WERI-Rb-1 (cell line): ENCODE results near the gene FADS6.

Experiments used
- DNase-seq: peaks from one replicate; pipeline ENCODE4 v3.0.0-alpha.2; 2020
- H3K27ac ChIP-seq: fragments of 250-450 bp; sonication (Bioruptor Pico); 2 replicates; pipeline ENCODE4 v1.5.1; 2020; ENCODE audit warnings: mild to moderate bottlenecking, moderate library complexity
- H3K27me3 ChIP-seq: fragments of 250-450 bp; sonication (Bioruptor Pico); 2 replicates; pipeline ENCODE4 v1.5.1; 2021; ENCODE audit warnings: mild to moderate bottlenecking, low read depth, moderate library complexity; ENCODE audit not compliant: insufficient read depth, severe bottlenecking
- H3K36me3 ChIP-seq: fragments of 250-450 bp; sonication (Bioruptor Pico); 2 replicates; pipeline ENCODE4 v1.5.1; 2020; ENCODE audit warnings: mild to moderate bottlenecking, moderate library complexity
- H3K4me3 ChIP-seq: 2 replicates; pipeline ENCODE4 v1.5.1; 2011; ENCODE audit warnings: low read depth, mild to moderate bottlenecking, control low read depth, low read length
- H3K9me3 ChIP-seq: fragments of 250-450 bp; sonication (Bioruptor Pico); 2 replicates; pipeline ENCODE4 v1.5.1; 2021; ENCODE audit warnings: mild to moderate bottlenecking, moderate library complexity; ENCODE audit not compliant: severe bottlenecking
- TF ChIP-seq, protein P1 (sequence below): IDR thresholded peaks from 2 replicates; pipeline ENCODE4 v1.5.1; 2011; ENCODE audit warnings: low read depth, mild to moderate bottlenecking, control low read depth, inconsistent platforms, low read length

FADS6 gene

DNA sequence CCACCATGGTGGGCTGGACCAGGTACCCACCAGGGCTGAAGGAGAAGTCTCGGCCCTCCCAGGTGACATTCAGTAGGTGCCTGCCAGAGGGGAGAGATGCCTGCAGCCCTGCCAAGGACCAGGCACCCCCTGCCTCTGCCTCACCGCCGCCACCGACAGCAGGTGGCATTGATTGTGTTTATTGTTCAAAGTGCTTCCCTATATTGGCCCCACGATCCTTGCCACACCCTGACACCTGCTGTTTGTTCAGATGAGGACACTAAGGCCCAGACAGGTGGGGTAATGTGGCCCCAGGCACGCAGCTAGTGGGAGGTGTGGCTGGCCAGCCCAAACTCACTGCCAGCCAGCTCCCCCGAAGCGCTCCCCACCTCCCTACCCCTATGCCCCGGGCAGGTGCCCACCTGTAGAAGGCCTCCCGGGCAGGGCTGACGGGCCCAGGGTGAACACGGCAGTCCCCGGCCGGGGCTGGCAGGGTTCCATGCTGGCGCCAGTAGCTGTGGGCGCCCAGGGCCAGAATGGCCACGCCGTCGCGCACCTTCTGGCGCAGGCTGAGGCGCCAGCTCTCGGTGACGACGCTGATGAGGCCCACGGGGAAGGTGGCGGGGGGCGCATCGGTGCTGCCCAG, 41.7 kb downstream of the FADS6 start:
- Histone ChIP-seq H3K36me3 (no peaks in the 10 kb centered on the region), H3K27me3 (no peaks in the 10 kb centered on the region)
- DNase-seq, result no peak

DNA sequence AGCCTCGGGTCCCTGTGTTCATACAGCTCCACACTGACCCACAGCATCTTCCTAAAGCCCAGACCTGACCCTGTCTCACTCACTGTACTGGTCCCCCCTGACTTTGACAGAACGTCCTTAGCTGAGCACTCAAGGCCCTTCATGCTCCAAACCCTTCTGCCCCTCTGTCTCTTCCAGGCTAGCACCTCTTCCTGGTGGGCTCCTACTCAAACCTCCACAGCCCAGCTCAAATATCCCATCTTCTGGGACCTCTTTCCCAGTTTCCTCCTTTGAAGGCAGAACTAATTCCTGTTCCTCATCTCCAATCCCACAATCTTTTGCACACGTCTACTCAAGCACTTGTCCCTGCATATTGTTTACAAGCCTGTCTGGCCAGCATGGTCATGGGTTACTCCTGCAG, 42.5 kb downstream of the FADS6 start:
- H3K27ac ChIP-seq, result no peak overlapping the region
- H3K27me3 ChIP-seq, result no peaks in the 10 kb centered on the region
- no peak for DNase-seq
- H3K9me3 ChIP-seq, result no peaks in the 10 kb centered on the region
- no peak overlapping the region for H3K4me3 ChIP-seq
- H3K36me3 ChIP-seq, result no peaks in the 10 kb centered on the region
- TF ChIP-seq, protein P1, sequence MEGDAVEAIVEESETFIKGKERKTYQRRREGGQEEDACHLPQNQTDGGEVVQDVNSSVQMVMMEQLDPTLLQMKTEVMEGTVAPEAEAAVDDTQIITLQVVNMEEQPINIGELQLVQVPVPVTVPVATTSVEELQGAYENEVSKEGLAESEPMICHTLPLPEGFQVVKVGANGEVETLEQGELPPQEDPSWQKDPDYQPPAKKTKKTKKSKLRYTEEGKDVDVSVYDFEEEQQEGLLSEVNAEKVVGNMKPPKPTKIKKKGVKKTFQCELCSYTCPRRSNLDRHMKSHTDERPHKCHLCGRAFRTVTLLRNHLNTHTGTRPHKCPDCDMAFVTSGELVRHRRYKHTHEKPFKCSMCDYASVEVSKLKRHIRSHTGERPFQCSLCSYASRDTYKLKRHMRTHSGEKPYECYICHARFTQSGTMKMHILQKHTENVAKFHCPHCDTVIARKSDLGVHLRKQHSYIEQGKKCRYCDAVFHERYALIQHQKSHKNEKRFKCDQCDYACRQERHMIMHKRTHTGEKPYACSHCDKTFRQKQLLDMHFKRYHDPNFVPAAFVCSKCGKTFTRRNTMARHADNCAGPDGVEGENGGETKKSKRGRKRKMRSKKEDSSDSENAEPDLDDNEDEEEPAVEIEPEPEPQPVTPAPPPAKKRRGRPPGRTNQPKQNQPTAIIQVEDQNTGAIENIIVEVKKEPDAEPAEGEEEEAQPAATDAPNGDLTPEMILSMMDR, result no peak

More for the DNA sequence above, 41.7 kb downstream of the FADS6 start:
- TF ChIP-seq, protein P1, result no peak
- no peak overlapping the region for H3K4me3 ChIP-seq
- no peak overlapping the region for H3K27ac ChIP-seq
- H3K9me3 ChIP-seq, result no peaks in the 10 kb centered on the region

DNA sequence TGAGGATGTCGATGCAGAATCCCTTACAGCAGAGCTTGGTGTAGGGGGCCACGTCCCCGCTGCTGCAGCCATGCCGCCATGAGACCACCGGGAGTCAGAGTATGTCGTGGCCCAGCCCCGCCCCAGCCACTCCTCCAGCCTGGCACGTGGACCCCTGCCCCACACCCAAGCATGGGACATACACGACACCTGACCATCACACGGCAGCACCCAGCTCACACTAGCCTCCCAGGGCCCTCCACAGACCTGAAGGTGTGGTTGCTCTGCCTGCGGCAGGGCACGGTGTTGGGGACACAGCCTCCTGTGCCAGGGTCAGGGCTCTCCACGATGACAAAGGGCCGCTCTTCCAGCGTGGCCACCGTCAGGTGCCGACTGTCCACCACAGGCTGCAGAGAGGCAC, 43.1 kb downstream of the FADS6 start:
- Histone ChIP-seq H3K4me3 (no peak overlapping the region), H3K36me3 (no peaks in the 10 kb centered on the region), H3K9me3 (no peaks in the 10 kb centered on the region), H3K27ac (no peak overlapping the region), H3K27me3 (no peaks in the 10 kb centered on the region)
- no peak for DNase-seq
- TF ChIP-seq, protein P1, result no peak

DNA sequence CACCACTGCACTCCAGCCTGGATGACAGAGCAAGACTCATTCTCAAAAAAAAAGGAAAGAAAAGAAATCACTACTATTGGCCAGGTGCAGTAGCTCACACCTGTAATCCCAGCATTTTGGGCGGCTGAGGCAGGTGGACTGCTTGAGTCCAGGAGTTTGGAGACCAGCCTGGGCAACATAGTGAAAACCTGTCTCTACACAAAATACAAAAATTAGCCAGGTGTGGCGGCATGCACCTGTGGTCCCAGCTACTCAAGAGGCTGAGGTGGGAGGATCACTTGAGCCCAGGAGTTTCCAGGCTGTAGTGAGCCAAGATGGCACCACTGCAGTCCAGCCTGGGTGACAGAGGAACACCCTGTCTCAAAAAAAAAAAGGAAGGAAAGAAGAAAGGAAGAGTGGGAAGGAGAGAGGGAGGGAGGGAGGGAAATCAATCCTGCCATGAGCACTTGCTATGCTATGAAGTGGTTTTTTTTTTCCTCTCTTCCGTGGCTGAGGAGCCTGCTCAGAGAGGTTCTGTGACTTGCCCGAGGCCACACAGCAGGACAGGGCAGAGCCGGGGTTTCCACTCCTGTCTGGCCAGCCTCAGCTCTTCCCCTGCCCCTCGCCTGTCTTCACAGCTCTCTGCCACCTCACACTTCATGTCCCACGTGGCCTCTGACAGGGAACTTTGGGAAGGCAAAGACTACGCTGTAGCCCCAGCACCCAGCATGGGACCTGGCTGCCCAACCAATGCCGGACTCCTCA, 44.6 kb downstream of the FADS6 start:
- DNase-seq, result no peak
- Histone ChIP-seq H3K27me3 (no peaks in the 10 kb centered on the region), H3K9me3 (no peaks in the 10 kb centered on the region), H3K36me3 (no peaks in the 10 kb centered on the region), H3K4me3 (no peak overlapping the region), H3K27ac (no peak overlapping the region)
- TF ChIP-seq, protein P1, result no peak

DNA sequence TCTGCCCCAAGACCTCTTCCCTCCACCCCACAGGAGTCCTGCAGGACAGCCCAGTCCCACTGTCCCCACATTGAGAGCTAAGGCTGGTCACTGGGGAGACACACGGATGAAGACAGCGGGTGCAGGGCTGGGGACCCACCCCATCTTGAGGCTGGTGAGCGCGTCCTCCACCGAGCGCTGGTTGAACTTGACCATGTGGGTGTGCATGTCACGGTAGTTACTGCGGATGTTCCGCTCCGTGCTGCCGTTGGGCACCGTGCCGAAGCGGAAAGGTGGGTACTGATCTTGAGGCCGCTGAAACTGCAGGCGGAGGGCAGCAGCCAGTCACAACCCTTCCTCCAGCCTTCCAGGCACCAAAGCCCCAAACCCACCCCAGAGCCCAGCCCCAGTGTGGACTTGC, 46.8 kb downstream of the FADS6 start:
- no peak for DNase-seq
- no peaks in the 10 kb centered on the region for H3K27me3 ChIP-seq
- H3K4me3 ChIP-seq, result no peak overlapping the region
- no peaks in the 10 kb centered on the region for H3K9me3 ChIP-seq
- TF ChIP-seq, protein P1, result no peak
- no peaks in the 10 kb centered on the region for H3K36me3 ChIP-seq
- no peak overlapping the region for H3K27ac ChIP-seq

DNA sequence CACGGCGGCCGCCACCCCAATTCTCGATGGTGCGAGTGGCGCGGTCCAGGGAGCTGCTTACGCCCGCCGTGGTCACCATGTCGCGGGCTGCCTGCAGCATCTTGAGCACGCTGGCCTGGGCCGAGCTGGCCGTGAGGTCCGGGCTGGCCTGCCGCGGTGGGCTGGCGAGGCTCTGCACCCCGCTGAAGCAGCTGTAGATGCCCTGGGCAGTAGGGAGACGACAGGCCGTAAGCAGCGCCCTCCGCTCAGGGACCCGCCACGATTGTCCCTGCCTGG, 50.1 kb downstream of the FADS6 start:
- Histone ChIP-seq H3K36me3 (peaks cover 4% of the 10 kb centered on the region; the same call in 1 of the 2 replicates), H3K27ac (no peak overlapping the region), H3K4me3 (no peak overlapping the region), H3K27me3 (no peaks in the 10 kb centered on the region), H3K9me3 (no peaks in the 10 kb centered on the region)
- TF ChIP-seq, protein P1, result no peak
- no peak for DNase-seq
